Ishikawa (cell line): ENCODE measurements around the gene CNN2.

Experiments
- MAX ChIP-seq: IDR thresholded peaks from 2 replicates; pipeline ENCODE4 v1.6.1; 2012
- NFIC ChIP-seq: IDR thresholded peaks from 2 replicates; pipeline ENCODE4 v1.6.1; 2012
- RAD21 ChIP-seq: IDR thresholded peaks from 2 replicates; pipeline ENCODE4 v1.6.1; 2012; ENCODE audit warnings: low read depth
- REST ChIP-seq: IDR thresholded peaks from 2 replicates; pipeline ENCODE4 v1.6.1; 2012; ENCODE audit warnings: low read depth, mild to moderate bottlenecking
- TAF1 ChIP-seq: IDR thresholded peaks from 2 replicates; pipeline ENCODE4 v1.6.1; 2012; ENCODE audit warnings: low read depth, mild to moderate bottlenecking
- TEAD4 ChIP-seq: IDR thresholded peaks from 2 replicates; pipeline ENCODE4 v1.6.1; 2012
- USF1 ChIP-seq: IDR thresholded peaks from 2 replicates; pipeline ENCODE4 v1.6.1; 2012
- ZBTB7A ChIP-seq: IDR thresholded peaks from 2 replicates; pipeline ENCODE4 v1.6.1; 2012; ENCODE audit warnings: low read depth

- no peak for TF ChIP-seq MAX
- TF ChIP-seq ZBTB7A, result no peak
- TF ChIP-seq RAD21, result no peak
- TF ChIP-seq NFIC, result no peak
- no peak for TF ChIP-seq TAF1
- TF ChIP-seq TEAD4, result no peak
- TF ChIP-seq REST, result no peak
- no peak for TF ChIP-seq USF1
Observed at GRCh38 chr19:1062387-1063029, 36.1 kb downstream of the CNN2 start.
